ENCODE data around the gene PRDM10. TPM values are rescaled to one million over a fixed set of nuclear protein-coding genes. Genes with fewer than 3 reads are reported as not detected.
"Not testable (repeated sequence)": the region's sequence is repeated elsewhere in the genome, so short reads cannot be mapped to it uniquely, and the experiment has no call there.

PRDM10 gene
- total RNA-seq, 1 donor from 2014 or later, result 12.8 TPM

DNA sequence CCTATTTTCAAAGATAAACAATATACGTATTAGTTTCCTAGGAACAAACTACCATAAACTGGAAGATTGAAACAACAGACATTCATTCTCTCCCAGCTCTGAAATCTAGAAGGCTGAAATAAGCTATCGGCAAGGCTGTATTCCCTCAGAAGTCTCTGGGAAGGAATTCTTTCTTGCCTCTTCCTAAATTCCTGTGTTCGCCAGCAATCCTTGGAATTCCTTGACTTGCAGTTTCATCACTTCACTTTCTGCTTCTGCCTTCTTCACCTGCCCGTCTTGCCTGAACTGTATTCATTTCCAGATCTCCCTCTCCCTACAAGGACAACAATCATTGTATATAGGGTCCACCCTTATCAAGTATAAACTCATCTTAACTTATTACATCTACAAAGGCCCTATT is 17.7 kb upstream of the PRDM10 start:
- intact Hi-C loops (cut with micrococcal nuclease), result no loop called here

DNA sequence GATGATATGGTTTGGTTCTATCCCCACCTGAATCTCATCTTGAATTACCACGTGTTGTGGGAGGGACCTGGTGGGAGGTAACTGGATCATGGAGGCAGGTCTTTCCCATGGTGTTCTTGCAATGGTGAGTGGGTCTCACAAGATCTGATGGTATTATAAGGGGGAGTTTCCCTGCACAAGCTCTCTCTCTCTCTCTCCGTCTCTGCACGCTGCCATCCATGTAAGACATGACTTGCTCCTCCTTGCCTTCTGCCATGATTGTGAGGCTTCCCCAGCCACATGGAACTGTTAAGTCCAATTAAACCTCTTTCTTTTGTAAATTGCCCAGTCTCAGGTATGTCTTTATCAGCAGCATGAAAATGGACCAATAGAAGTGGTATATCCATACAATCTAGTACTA is 13.2 kb upstream of the PRDM10 start:
- intact Hi-C loops (cut with micrococcal nuclease), result not testable (repeated sequence)

DNA sequence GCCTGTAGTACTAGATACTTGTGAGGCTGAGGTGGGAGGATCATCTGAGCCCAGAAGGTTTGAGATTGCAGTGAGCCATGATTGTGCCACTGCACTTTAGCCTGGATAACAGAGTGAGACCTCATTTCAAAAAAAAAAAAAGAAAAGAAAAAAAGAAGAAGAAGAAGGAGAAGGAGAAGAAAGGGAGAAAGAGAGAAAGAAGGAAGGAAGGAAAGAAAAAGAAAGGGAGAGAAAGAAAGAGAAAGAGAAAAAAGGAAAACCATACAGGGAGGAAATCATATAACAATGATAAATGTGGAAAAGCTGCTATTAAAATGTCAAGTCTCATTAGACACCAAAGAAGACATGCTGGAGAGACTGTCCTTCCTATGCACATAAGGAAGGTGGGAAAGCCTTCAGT is 5.7 kb upstream of the PRDM10 start:
- intact Hi-C loops (cut with micrococcal nuclease), result loop anchor here (10.0 kb wide), 2 partner anchors 1044 to 1284 kb away; no protein-coding TSS in a partner anchor

- intact Hi-C loops (cut with micrococcal nuclease), result loop anchor here (10.0 kb wide), 2 partner anchors 1042 to 1282 kb away; no protein-coding TSS in a partner anchor
Observed at GRCh38 chr11:130006929-130007328, 4.3 kb upstream of the PRDM10 start.

GRCh38 chr11:130003717-130004001 is 1.0 kb upstream of the PRDM10 start:
- intact Hi-C loops (cut with micrococcal nuclease), result loop anchor here (1.0 to 10.0 kb wide), 9 partner anchors 66 to 1701 kb away; partner anchors contain the start of gene APLP2

DNA sequence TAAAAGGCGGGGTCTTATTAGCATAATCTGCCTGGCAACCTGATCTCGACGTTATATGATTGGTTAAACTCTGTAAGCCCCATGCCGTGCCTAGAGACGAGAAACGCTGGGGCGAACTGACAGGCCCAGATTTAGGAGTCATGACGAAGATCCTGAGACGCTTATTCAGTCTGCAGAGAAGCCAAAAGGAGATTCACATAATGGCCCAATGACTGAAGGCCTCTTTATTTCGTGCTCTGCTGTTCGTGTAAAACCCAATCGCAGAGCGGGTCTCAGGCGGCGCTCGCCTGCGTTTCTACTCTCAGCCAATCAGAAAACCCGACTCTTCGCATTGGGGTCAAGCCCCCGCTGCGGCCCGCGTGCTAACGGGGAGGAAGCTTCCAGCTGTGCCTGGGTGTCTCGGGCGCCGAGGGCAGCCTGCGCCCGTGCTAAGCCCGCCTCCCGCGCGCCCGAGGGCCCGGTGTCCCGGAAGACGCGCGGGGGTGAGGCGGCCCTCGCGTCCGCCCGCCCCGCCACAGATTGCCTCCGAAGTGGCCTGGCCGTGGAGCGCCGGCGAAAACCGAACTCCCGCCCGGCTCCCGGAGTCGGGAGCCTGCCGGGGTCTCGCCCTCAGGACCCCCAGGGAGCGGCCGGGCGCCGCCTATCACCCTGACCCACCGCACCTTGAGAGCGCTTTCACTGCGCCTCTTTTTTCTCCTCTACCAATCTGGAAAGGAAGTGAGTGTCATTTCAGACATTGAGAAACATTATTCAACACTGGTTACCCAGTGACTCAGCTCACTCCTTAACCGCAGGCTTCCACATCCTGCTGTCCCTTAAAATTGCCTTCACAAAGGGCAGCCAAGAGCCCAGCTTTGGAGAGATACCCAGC is 446 bp upstream of the PRDM10 start:
- intact Hi-C loops (cut with micrococcal nuclease), result loop anchor here (1.0 to 10.0 kb wide), 13 partner anchors 66 to 1701 kb away; partner anchors contain the start of genes APLP2, NFRKB, SNX19 and ZBTB44

DNA sequence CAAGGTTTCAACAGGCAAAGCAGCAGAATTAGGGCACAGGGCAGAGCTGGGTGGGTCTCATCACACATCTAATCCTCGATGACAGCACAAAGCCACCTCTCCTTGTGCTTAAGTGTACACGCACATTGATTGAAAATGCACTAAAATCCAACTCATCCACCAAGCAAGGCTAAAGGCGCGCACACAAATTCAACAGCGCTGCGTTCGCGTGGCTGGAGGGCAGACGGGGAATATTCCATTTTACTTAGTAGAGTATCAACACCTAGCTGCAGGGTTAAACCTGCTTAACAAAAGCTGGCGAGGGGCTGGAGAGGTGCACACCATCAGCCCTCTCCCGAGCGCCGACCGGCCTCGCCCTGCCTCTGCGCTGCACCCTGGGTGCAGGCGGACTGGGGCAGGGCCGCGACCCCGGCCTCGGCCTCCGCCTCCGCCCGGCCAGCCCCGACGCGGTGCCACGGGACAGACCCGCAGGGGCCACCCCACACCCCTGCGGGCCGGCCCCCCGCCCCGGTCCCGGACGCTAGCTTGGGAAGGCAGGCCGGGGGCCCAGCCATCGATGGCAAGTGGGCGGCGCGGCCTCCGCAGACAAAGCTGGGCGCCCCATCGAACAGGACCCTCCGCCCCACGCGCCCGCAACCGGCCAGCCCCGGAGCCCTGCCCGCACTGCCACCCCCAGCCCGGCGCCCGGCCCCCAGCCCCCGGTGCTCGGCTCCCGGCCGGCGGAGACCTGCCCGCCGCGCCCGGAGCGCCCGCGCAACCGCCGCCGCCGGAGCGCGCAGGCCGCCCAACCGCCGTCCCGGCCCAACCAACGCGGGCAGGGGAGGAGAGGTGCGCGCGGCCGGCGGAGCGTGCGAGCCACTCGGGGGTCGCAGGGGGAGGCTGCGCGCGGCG is 929 bp downstream of the PRDM10 start:
- intact Hi-C loops (cut with micrococcal nuclease), result loop anchor here (1.0 to 10.0 kb wide), 10 partner anchors 78 to 1699 kb away; partner anchors contain the start of genes NFRKB, SNX19 and ZBTB44

DNA sequence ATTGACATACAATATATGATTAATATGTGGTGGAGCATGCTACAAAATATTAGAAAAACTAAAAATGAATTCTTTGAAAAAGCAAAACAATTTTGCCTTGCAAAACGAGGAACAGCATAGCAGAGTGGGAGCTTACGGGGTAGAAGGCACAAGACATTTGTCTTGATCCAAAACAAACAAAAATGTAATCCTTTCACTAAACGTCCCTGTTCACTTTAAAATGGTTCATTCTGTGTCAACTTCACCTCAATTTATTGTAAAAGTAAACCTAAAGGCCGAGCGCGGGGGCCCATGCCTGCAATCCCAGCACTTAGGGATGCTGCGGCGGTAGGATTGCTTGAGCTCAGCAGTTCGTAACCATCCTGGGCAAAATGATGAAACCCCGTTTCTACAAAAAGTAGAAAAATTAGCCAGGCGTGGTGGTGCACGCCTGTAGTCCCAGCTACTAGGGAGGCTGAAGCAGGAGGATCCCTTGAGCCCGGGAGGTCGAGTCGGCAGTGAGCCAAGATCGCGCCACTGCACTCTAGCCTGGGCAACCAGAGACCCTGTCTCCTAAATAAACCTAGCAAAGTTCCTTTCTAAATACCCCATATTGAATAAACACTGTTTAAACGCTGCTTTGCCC is 2.0 kb downstream of the PRDM10 start:
- intact Hi-C loops (cut with micrococcal nuclease), result loop anchor here (5.0 to 10.0 kb wide), 4 partner anchors 242 to 1698 kb away; no protein-coding TSS in a partner anchor

DNA sequence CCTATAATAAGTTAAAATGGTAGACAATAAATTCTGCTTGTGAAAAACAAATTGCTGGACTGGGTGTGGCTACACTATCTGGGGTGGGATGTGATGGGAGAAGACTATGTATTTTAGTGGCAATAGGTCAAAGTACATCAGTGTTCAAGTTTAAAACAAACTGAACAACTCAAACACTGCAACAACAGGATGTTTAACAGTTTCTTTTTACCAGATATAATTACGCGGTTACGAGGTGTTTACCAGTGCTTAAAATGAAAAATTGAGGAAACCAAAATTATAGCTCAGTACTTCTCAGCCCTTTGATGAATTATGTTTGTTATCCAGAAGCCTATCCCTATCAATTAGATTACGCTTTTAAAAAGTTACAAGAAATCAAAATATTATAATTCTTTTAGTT is 3.2 kb downstream of the PRDM10 start:
- intact Hi-C loops (cut with micrococcal nuclease), result no loop called here

DNA sequence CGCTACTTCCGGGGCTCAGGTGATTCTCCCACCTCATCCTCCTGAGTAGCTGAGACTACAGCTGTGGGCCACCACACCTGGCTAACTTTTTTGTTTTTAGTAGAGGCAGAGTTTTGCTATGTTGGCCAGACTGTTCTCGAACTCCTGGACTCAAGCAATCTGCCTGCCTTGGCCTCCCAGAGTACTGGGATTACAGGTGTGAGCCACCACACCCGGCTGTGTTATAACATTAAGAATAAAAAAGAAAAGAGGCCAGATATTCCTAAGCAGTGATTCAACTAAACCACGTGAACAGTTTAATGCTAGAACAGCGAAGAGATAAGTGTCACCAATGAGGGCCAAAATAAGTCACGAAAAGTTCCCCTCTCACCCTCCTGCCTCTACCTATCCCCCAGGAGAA is 3.7 kb downstream of the PRDM10 start:
- intact Hi-C loops (cut with micrococcal nuclease), result no loop called here

GRCh38 chr11:129998107-129998506 is 4.5 kb downstream of the PRDM10 start:
- intact Hi-C loops (cut with micrococcal nuclease), result no loop called here

DNA sequence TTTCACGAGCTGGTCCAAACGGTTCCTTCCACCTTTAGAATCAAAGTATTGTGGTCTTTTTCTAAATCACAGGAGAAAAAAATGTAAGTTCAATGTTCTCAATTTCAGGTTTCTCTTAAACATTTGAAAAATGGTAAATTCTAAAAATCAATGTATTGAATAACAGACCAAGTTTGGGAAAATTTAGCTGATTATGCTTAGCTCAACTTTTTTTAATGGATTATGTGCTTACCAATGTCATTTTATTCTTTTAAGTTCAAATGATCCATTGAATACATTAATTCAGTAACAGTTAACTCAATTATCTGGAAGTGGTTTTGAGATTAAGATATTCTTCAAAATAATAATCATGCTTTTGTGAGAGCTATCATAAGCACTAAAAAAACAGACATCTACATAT is 5.1 kb downstream of the PRDM10 start:
- intact Hi-C loops (cut with micrococcal nuclease), result no loop called here

DNA sequence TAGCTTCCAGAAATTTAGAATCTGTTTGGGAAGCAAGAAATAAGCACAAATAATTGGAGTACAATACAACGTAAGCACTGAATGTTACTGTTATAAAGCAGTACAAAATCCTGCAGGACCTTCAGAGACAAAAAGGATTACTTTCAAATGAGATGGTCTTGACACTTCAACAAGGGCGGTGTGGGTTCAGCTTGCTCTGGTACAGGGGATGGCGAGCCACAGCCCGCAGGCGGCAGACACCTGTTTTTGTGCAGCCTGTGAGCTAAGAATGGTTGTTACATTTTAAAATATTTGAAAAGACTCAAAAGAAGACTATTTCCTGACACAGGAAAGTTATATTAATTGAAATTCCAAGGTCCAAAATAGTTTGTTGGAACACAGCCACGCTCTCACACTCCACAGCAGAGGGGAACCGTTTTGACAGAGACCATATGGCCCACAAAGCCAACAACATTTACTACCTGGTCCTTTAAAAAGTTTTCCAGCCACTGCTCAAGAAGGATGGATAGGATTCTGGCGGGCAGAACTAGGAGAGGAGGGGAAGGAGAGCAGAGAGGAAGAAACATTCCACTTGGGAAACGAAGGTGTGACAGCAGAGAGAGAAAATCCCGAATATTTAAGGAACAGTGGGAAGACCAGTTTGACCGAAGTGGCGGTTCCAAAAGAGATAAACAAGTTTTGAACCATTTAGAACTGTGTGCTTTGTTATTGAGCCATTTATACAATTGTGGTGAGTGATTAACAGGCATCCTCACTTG is 6.3 kb downstream of the PRDM10 start:
- intact Hi-C loops (cut with micrococcal nuclease), result no loop called here

DNA sequence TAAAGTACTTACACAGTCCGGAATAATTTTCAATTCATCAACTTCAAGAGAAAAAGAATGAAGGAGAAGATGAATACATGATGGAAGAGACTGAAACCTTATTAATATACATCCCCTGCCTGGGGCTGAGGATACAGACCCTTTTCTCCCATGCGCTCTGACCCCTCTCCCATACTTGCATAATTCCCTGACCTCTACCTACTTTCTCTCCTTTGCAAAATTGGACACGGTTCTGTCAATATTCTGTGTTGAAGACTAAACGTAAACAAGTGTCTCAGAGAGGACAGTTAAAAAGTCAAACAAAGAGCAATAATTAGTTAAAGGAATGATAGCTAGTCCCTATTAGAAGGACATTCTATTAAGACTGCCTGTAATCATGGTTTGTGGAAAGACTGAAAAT is 7.5 kb downstream of the PRDM10 start:
- intact Hi-C loops (cut with micrococcal nuclease), result no loop called here

DNA sequence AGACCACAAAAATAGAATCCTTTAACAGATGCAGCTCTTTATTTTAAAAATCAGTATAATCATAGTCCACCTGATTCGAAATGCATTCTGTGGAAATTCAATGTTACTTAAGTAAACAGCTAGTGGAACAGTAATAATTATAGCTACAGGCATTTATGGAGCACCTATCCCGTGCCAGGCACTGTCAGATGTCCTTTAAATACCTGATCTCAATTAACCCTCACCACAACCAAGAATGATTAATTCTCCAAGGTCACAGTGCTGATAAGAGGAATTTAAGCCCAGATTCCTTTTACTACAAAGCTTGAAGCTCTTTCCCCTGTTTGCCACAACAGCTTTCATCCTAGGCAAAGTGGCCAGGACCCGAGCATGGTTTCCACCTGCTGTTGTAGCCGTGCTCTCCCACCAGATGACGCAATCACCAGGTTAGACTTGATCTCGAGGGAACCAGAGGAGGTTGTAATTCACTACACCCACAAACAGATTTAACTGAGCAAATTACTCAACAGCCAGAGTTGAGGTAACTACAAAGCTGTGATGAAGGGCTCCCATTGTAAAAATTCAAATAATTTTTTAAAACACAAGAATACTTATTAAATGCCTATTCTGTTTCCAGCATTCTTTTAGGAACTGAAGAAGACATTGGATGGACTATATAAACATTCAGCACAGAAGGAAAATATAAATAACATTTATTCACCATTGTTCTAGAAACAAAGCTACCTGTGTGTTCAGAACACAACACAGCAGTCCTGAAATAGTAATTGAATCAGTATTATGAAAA is 10.3 kb downstream of the PRDM10 start:
- intact Hi-C loops (cut with micrococcal nuclease), result loop anchor here (1.0 kb wide), 1 partner anchor 140 kb away; no protein-coding TSS in a partner anchor

DNA sequence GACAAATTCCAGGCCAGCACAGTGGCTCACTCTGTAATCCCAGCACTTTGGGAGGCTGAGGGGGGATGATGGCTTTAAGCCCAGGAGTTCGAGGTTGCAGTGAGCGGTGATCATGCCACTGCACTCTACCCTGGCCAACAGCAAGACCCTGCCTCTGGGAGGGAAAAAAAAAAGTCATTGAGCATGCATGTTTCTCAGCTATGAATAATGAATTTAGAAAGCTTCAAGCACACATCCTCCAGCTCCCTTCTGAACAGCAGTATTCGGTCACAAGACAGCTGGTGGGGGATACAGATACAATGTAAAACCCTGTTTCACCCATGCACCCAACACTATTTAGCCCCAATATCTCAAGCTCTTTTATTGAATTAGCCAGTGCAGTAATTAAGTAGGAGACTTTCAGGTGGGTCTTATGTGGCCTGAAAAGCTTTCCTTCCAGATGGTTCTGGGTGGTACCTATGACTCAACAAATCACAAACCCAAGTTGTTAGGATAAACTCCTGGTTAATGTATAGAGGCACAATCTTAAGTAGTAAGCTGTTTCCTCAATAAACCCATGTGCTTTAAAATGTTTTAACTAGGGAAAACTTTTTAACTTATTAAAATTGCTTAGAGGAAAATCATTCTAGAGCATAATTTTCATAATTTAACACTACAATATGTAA is 13.4 kb downstream of the PRDM10 start:
- intact Hi-C loops (cut with micrococcal nuclease), result no loop called here

- intact Hi-C loops (cut with micrococcal nuclease), result no loop called here
Observed at GRCh38 chr11:129987950-129988349, 14.7 kb downstream of the PRDM10 start.

GRCh38 chr11:129985823-129986222 is 16.8 kb downstream of the PRDM10 start:
- intact Hi-C loops (cut with micrococcal nuclease), result no loop called here

DNA sequence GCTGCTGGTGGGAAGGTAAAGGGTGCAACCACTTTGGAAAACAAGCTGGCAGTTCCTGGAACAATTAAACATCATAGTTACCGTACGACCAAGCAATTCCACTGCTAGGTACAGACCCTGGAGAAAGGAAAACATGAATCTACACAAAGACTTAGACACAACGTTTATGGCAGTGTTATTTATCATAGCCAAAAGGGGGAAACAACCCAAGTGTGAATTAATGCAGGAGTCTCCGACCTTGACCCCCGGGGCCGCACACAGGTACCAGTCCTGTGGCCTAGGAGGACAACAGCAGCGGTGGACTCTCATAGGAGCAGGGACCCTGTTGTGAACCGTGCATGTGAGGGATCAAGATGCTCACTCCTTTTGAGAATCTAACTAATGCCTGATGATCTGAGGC is 22.5 kb downstream of the PRDM10 start:
- intact Hi-C loops (cut with micrococcal nuclease), result no loop called here
